Measurements from ENCODE around the gene DCANP1. TPM values are rescaled to one million over a fixed set of nuclear protein-coding genes. Genes with fewer than 3 reads are reported as not detected.

The DCANP1 gene
- total and polyA plus RNA-seq, 10 of the 15 experiments (the other 5 are each of a cell fraction or from before 2014, with no cell fraction given), result 0.01 TPM; not detected in 9

GRCh38 chr5:135398855-135399793 lies 48.0 kb downstream of the DCANP1 start, which contains the start of gene MACROH2A1:
MACROH2A1 (minus strand) TSS chr5:135399231; CDS start chr5:135389093, 10,138 bp downstream.
- in situ Hi-C loops (cut with MboI), result no loop called here
- Histone ChIP-seq H2AFZ (ENCODE audit: control insufficient read depth, low read depth, low read length) (peak within 1 kb of the TSS; percentile 91), H3K27me3 (replicated peaks in 1 of 2; ENCODE audit: control insufficient read depth in 2 of 2, insufficient read depth in 2 of 2, low read length in 1 of 2) (no peaks in the 10 kb centered on the region), H3K27ac (ENCODE audit: control insufficient read depth, insufficient read depth) (peak within 1 kb of the TSS; percentile 90), H3K79me2 (ENCODE audit: control insufficient read depth, insufficient read depth, low read length) (peaks cover 54% of the 10 kb centered on the region), H3K9me3 (replicated peaks; ENCODE audit: control insufficient read depth, insufficient read depth, low read length) (no peaks in the 10 kb centered on the region), H3K4me2 (ENCODE audit: control insufficient read depth, insufficient read depth) (peak within 1 kb of the TSS; percentile 93), H3K36me3 (ENCODE audit: control insufficient read depth in 2 of 2, insufficient read depth in 2 of 2, low read length in 1 of 2) (no peaks in the 10 kb centered on the region), H3K4me3 (peak within 1 kb of the TSS; percentile 80), H3K4me1 (ENCODE audit: control insufficient read depth, insufficient read depth, low read length) (peaks cover 16% of the 10 kb centered on the region), H4K20me1 (ENCODE audit: control insufficient read depth, insufficient read depth) (0 out of 2 replicates have a peak, but pooled peaks cover 8% of the 10 kb centered on the region), H3K9ac (ENCODE audit: control insufficient read depth, insufficient read depth, low read length) (peak within 1 kb of the TSS; percentile 98)
- BruUV-seq (replicated peaks), result no TSS peak
- ChIA-PET SMC1A (ENCODE audit: uncharacterized antibody, unreplicated experiment) (interaction anchor here (1.1 kb wide), 1 partner anchor 27 kb away, joined by 4 read pairs; no protein-coding TSS in a partner anchor), POLR2A (no interaction called here), CTCF (no interaction called here), RAD21 (ENCODE audit: unreplicated experiment) (no interaction called here)
- WGBS (ENCODE audit: insufficient coverage, insufficient replicate concordance, low lambda C conversion rate, missing lambda C conversion rate), result 3% methylated on average over 48 of the region's 109 CpGs
- ATAC-seq (peak; percentile 88), DNase-seq (ENCODE audit: low read depth, low spot score) (no peak), FAIRE-seq (peak; percentile 27)
- intact Hi-C loops (cut with micrococcal nuclease; ENCODE audit: unreplicated experiment), result no loop called here
- TF ChIP-seq RCOR1 (conservative IDR thresholded peaks at IDR 0.05; ENCODE audit: low read depth, low read length) (no peak), POU2F2 (IDR thresholded peaks at IDR 0.05; ENCODE audit: borderline replicate concordance, low read depth, low read length) (peak; percentile 68; the same call in 2 of the 3 replicates), BHLHE40 (IDR thresholded peaks at IDR 0.05; ENCODE audit: borderline replicate concordance in 1 of 2, low read depth in 2 of 2, low read length in 1 of 2) (peak; percentile 84 to 98; a peak in 3 of 4 replicates), CREM (IDR thresholded peaks at IDR 0.05; ENCODE audit: low read depth) (peak; percentile 62), IKZF1 (conservative IDR thresholded peaks at IDR 0.05) (peak; percentile 84), GATAD2B (conservative IDR thresholded peaks at IDR 0.05; ENCODE audit: low read depth) (peak; percentile 79; the same call in 1 of the 2 replicates), NKRF (conservative IDR thresholded peaks at IDR 0.05) (peak; percentile 78), RELA (IDR thresholded peaks at IDR 0.05; ENCODE audit: borderline replicate concordance, partially characterized antibody) (peak; percentile 52), NR2F1 (conservative IDR thresholded peaks at IDR 0.05) (peak; percentile 98), NFIC (IDR thresholded peaks at IDR 0.05; ENCODE audit: low read depth, low read length) (no peak), NR2C2 (IDR thresholded peaks at IDR 0.05; ENCODE audit: borderline replicate concordance, control insufficient read depth, insufficient read length, low read depth) (no peak), SIN3A (IDR thresholded peaks at IDR 0.05; ENCODE audit: low read depth, low read length) (peak; percentile 82), POLR2AphosphoS2 (IDR thresholded peaks at IDR 0.05; ENCODE audit: low read depth, low read length) (peak; percentile 76; the same call in 1 of the 2 replicates), KDM1A (IDR thresholded peaks at IDR 0.05; ENCODE audit: borderline replicate concordance) (no peak), POLR2A (IDR thresholded peaks at IDR 0.05; ENCODE audit: low read depth, low read length) (peak; percentile 95), ZBTB40 (IDR thresholded peaks at IDR 0.05; ENCODE audit: borderline replicate concordance) (0 out of 2 replicates have a peak, but pooled peaks have one; percentile 21)

All from GM12878 (cell line).